ENCODE measurements around the gene CCBE1. TPM values are rescaled to one million over a fixed set of nuclear protein-coding genes. Genes with fewer than 3 reads are reported as not detected.

The CCBE1 gene
- total RNA-seq, 3 donors from 2014 or later (not counting 1 experiment from before 2014, with no cell fraction given): 0.05 TPM; not detected in 2

GRCh38 chr18:59570101-59570775 is 127.0 kb downstream of the CCBE1 start:
- Histone ChIP-seq H3K9me3 (ENCODE audit: control insufficient read depth, insufficient read depth, low read length) (no peaks in the 10 kb centered on the region), H3K4me1 (ENCODE audit: control insufficient read depth, insufficient read depth, low read length) (no peaks in the 10 kb centered on the region), H3K27ac (ENCODE audit: low read length) (no peak overlapping the region), H3K36me3 (ENCODE audit: control insufficient read depth, insufficient read depth, low read length) (no peaks in the 10 kb centered on the region), H3K4me3 (ENCODE audit: low read length) (no peak overlapping the region), H3K27me3 (ENCODE audit: control insufficient read depth, insufficient read depth, low read length) (no peaks in the 10 kb centered on the region)
- Mint-ChIP-seq H3K27ac (no peak overlapping the region), H3K36me3 (no peaks in the 10 kb centered on the region), H3K9me3 (peaks cover 0 to 3% of the 10 kb centered on the region in 2 donors), H3K4me1 (no peaks in the 10 kb centered on the region), H3K27me3 (ENCODE audit: low read depth in 2 of 2) (no peaks in the 10 kb centered on the region), H3K4me3 (no peak overlapping the region)
- 71% methylated on average over 6 of the region's 6 CpGs for WGBS (ENCODE audit: insufficient coverage)
- DNase-seq (no peak), ATAC-seq (no peak)
- intact Hi-C loops (cut with micrococcal nuclease): no loop called here
- TF ChIP-seq CTCF (IDR thresholded peaks at IDR 0.05): no peak

GRCh38 chr18:59569390-59569791 is 127.8 kb downstream of the CCBE1 start:
- no peak overlapping the region for H3K4me3 Mint-ChIP-seq
- H3K27me3 Mint-ChIP-seq (ENCODE audit: low read depth in 2 of 2): peaks cover 0 to 4% of the 10 kb centered on the region in 2 donors
- H3K36me3 Mint-ChIP-seq: no peaks in the 10 kb centered on the region
- TF ChIP-seq CTCF (IDR thresholded peaks at IDR 0.05): no peak
- Histone ChIP-seq H3K4me1 (ENCODE audit: control insufficient read depth, insufficient read depth, low read length) (no peaks in the 10 kb centered on the region), H3K36me3 (ENCODE audit: control insufficient read depth, insufficient read depth, low read length) (no peaks in the 10 kb centered on the region), H3K9me3 (ENCODE audit: control insufficient read depth, insufficient read depth, low read length) (no peaks in the 10 kb centered on the region), H3K4me3 (ENCODE audit: low read length) (no peak overlapping the region), H3K27ac (ENCODE audit: low read length) (no peak overlapping the region), H3K27me3 (ENCODE audit: control insufficient read depth, insufficient read depth, low read length) (no peaks in the 10 kb centered on the region)
- ATAC-seq (no peak), DNase-seq (no peak)
- no peaks in the 10 kb centered on the region for H3K4me1 Mint-ChIP-seq
- WGBS (ENCODE audit: insufficient coverage): 4% methylated on average over 1 of the region's 1 CpG
- H3K9me3 Mint-ChIP-seq: peaks cover 5 to 6% of the 10 kb centered on the region in 2 donors
- no peak overlapping the region for H3K27ac Mint-ChIP-seq
- intact Hi-C loops (cut with micrococcal nuclease): no loop called here

- TF ChIP-seq CTCF (IDR thresholded peaks at IDR 0.05): no peak
- ATAC-seq (no peak), DNase-seq (no peak)
- no peaks in the 10 kb centered on the region for H3K36me3 Mint-ChIP-seq
- H3K27me3 Mint-ChIP-seq (ENCODE audit: low read depth in 2 of 2): peaks cover 0 to 4% of the 10 kb centered on the region in 2 donors
- no peak overlapping the region for H3K4me3 ChIP-seq (ENCODE audit: low read length)
- H3K27ac ChIP-seq (ENCODE audit: low read length): no peak overlapping the region
- H3K4me3 Mint-ChIP-seq: no peak overlapping the region
- H3K36me3 ChIP-seq (ENCODE audit: control insufficient read depth, insufficient read depth, low read length): no peaks in the 10 kb centered on the region
- 88% methylated on average over 6 of the region's 6 CpGs for WGBS (ENCODE audit: insufficient coverage)
- no peak overlapping the region for H3K27ac Mint-ChIP-seq
- H3K9me3 Mint-ChIP-seq: peaks cover 10% of the 10 kb centered on the region in 2 donors
- no peaks in the 10 kb centered on the region for H3K4me1 Mint-ChIP-seq
- no peaks in the 10 kb centered on the region for H3K4me1 ChIP-seq (ENCODE audit: control insufficient read depth, insufficient read depth, low read length)
- H3K9me3 ChIP-seq (ENCODE audit: control insufficient read depth, insufficient read depth, low read length): no peaks in the 10 kb centered on the region
- intact Hi-C loops (cut with micrococcal nuclease): no loop called here
- H3K27me3 ChIP-seq (ENCODE audit: control insufficient read depth, insufficient read depth, low read length): no peaks in the 10 kb centered on the region
Measured at GRCh38 chr18:59567431-59567830, 129.8 kb downstream of the CCBE1 start.

- Histone ChIP-seq H3K27ac (ENCODE audit: low read length) (no peak overlapping the region), H3K9me3 (ENCODE audit: control insufficient read depth, insufficient read depth, low read length) (no peaks in the 10 kb centered on the region), H3K4me3 (ENCODE audit: low read length) (no peak overlapping the region), H3K4me1 (ENCODE audit: control insufficient read depth, insufficient read depth, low read length) (no peaks in the 10 kb centered on the region), H3K27me3 (ENCODE audit: control insufficient read depth, insufficient read depth, low read length) (no peaks in the 10 kb centered on the region), H3K36me3 (ENCODE audit: control insufficient read depth, insufficient read depth, low read length) (no peaks in the 10 kb centered on the region)
- WGBS (ENCODE audit: insufficient coverage): 95% methylated on average over 3 of the region's 4 CpGs
- ATAC-seq (no peak), DNase-seq (no peak)
- Mint-ChIP-seq H3K36me3 (no peaks in the 10 kb centered on the region), H3K4me1 (no peaks in the 10 kb centered on the region), H3K9me3 (peaks cover 10% of the 10 kb centered on the region in 2 donors), H3K27ac (no peak overlapping the region), H3K27me3 (ENCODE audit: low read depth in 2 of 2) (peaks cover 0 to 4% of the 10 kb centered on the region in 2 donors), H3K4me3 (no peak overlapping the region)
- intact Hi-C loops (cut with micrococcal nuclease): no loop called here
- no peak for TF ChIP-seq CTCF (IDR thresholded peaks at IDR 0.05)
Measured at GRCh38 chr18:59566533-59566971, 130.7 kb downstream of the CCBE1 start.

All from natural killer cell (primary cell).